Natural killer cell (primary cell): Measurements from ENCODE around the gene BCLAF1. TPM values are rescaled to one million over a fixed set of nuclear protein-coding genes. Genes with fewer than 3 reads are reported as not detected.

Experiments
- ATAC-seq, 3 donors: fragments of 150-1000 bp in 2 of 3; fragments of 200-7000 bp in 1 of 3; cut with Tn5 transposase; 1 replicate in 1 of 3; 2 replicates in 2 of 3; pipeline ENCODE4 v1.10.0; 2021; ENCODE audit warnings: mild to moderate bottlenecking in 2 of 3, moderate library complexity in 2 of 3
- DNase-seq, 2 donors: peaks; one replicate each; pipeline versions ENCODE4 v3.0.0 to v3.0.0-alpha.2; 2013 to 2021; ENCODE audit warnings: mixed read lengths in 1 of 2
- H3K27ac ChIP-seq: one replicate; pipeline ENCODE4 v1.5.1; 2013; ENCODE audit warnings: mild to moderate bottlenecking, low read length
- H3K27me3 ChIP-seq: one replicate; pipeline ENCODE4 v1.6.1; 2013; ENCODE audit warnings: low read length; ENCODE audit not compliant: control insufficient read depth, insufficient read depth
- H3K36me3 ChIP-seq: one replicate; pipeline ENCODE4 v1.6.1; 2013; ENCODE audit warnings: low read length; ENCODE audit not compliant: control insufficient read depth, insufficient read depth
- H3K4me1 ChIP-seq: one replicate; pipeline ENCODE4 v1.6.1; 2013; ENCODE audit warnings: low read length; ENCODE audit not compliant: control insufficient read depth, insufficient read depth
- H3K4me3 ChIP-seq: one replicate; pipeline ENCODE4 v1.5.1; 2013; ENCODE audit warnings: low read length
- H3K9me3 ChIP-seq: one replicate; pipeline ENCODE4 v1.6.1; 2013; ENCODE audit warnings: low read length; ENCODE audit not compliant: control insufficient read depth, insufficient read depth
- H3K27ac Mint-ChIP-seq, 2 donors: one replicate each; pipeline ENCODE4 v1.8.0; 2022; ENCODE audit warnings: mild to moderate bottlenecking in 2 of 2, mixed read lengths in 2 of 2, moderate library complexity in 1 of 2
- H3K27me3 Mint-ChIP-seq, 2 donors: one replicate each; pipeline ENCODE4 v1.8.0; 2022; ENCODE audit warnings: low read depth in 2 of 2, mixed read lengths in 2 of 2
- H3K36me3 Mint-ChIP-seq: one replicate; pipeline ENCODE4 v1.8.0; 2022; ENCODE audit warnings: mixed read lengths
- H3K4me1 Mint-ChIP-seq, 2 donors: one replicate each; pipeline ENCODE4 v1.8.0; 2022; ENCODE audit warnings: mixed read lengths in 2 of 2
- H3K4me3 Mint-ChIP-seq: one replicate; pipeline ENCODE4 v1.8.0; 2022; ENCODE audit warnings: mild to moderate bottlenecking, moderate library complexity, mixed read lengths
- H3K9me3 Mint-ChIP-seq, 2 donors: one replicate each; pipeline ENCODE4 v1.8.0; 2022; ENCODE audit warnings: mixed read lengths in 2 of 2
- WGBS: methylation state at CpG from one replicate; pipeline ENCODE4 v1.1.7; 2013; ENCODE audit warnings: missing lambda C conversion rate; ENCODE audit not compliant: insufficient coverage; 5-methylcytosine and 5-hydroxymethylcytosine counted together
- intact Hi-C: fragments of 100-400 bp; cut with micrococcal nuclease; formaldehyde crosslinking; loops from one replicate; pipeline ENCODE4 v1.14.2; 2022
- total RNA-seq, 4 donors: library from RNA; stranded (reverse); fragments of 120-200 nt in 1 of 4; gene quantifications; one replicate each; pipeline versions ENCODE4 v1.2.3 to v1.2.4, GENCODE V29; 2013 to 2022
- TF ChIP-seq, protein P1 (sequence below): fragments of 200-600 bp; IDR thresholded peaks from one replicate; pipeline ENCODE4 v1.8.0; 2022; ENCODE audit warnings: antibody characterized with exemption

BCLAF1 gene, protein sequence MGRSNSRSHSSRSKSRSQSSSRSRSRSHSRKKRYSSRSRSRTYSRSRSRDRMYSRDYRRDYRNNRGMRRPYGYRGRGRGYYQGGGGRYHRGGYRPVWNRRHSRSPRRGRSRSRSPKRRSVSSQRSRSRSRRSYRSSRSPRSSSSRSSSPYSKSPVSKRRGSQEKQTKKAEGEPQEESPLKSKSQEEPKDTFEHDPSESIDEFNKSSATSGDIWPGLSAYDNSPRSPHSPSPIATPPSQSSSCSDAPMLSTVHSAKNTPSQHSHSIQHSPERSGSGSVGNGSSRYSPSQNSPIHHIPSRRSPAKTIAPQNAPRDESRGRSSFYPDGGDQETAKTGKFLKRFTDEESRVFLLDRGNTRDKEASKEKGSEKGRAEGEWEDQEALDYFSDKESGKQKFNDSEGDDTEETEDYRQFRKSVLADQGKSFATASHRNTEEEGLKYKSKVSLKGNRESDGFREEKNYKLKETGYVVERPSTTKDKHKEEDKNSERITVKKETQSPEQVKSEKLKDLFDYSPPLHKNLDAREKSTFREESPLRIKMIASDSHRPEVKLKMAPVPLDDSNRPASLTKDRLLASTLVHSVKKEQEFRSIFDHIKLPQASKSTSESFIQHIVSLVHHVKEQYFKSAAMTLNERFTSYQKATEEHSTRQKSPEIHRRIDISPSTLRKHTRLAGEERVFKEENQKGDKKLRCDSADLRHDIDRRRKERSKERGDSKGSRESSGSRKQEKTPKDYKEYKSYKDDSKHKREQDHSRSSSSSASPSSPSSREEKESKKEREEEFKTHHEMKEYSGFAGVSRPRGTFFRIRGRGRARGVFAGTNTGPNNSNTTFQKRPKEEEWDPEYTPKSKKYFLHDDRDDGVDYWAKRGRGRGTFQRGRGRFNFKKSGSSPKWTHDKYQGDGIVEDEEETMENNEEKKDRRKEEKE
- total RNA-seq, result 100 to 1,000 TPM; 391 to 582 (median 465) TPM
- 415 TPM for total RNA-seq (2013)

DNA sequence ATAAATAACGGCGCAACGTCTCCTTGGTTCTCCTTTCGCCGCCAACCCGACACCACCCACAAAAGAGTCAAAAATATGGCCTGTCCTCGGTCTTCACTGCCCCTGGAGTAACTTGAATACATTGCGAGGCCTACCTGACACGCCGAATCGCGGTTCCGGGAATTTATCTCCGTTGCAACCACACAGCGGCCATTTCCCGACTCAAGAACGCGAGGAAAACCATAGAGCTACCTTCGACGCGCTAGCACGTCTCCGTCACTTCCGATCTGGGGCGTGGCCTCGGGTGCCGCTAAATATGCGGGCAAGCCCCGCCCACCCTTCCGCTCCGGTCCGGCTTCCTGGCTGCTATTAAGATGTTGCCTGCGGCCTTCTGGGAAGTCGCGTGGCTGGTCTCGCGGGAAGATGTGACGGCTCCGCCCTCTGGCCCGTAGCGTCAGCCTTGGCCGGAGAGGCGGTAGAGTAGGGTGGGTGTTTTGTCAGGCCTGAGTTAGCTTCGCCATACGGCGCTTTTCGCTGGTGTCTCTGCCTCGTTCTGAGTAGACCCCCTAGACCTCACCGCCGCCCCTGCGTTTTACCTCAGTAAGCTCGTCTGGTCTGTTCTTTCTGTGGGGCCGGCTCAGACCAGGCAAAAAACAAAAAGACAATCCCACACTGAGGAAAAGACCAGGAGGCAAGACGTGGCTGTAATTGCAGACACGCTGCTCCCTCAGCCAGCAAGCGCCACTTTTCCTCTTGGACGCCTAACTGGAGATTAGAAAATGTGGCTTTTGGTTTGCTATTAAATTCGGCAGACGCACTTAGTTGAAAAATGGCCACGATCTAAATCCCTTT is at the start of gene BCLAF1:
Gene BCLAF1 (minus strand): TSS at position 268 of the 831 bp plus-strand sequence. CDS start 9,980 bp downstream, outside the sequence.
- Mint-ChIP-seq H3K4me1 (peaks cover 52 to 63% of the 10 kb centered on the region in 2 donors), H3K36me3 (peaks cover 14% of the 10 kb centered on the region), H3K4me3 (peak within 1 kb of the TSS; percentile 98), H3K9me3 (no peaks in the 10 kb centered on the region), H3K27ac (peak within 1 kb of the TSS; percentile 95 to 99), H3K27me3 (no peaks in the 10 kb centered on the region)
- peak within 1 kb of the TSS; percentile 91 for H3K4me3 ChIP-seq
- peak; percentile 99 to 100 for DNase-seq
- no peaks in the 10 kb centered on the region for H3K9me3 ChIP-seq
- H3K36me3 ChIP-seq, result no peaks in the 10 kb centered on the region
- H3K27ac ChIP-seq, result peak within 1 kb of the TSS; percentile 97
- H3K27me3 ChIP-seq, result no peaks in the 10 kb centered on the region
- TF ChIP-seq, protein P1, sequence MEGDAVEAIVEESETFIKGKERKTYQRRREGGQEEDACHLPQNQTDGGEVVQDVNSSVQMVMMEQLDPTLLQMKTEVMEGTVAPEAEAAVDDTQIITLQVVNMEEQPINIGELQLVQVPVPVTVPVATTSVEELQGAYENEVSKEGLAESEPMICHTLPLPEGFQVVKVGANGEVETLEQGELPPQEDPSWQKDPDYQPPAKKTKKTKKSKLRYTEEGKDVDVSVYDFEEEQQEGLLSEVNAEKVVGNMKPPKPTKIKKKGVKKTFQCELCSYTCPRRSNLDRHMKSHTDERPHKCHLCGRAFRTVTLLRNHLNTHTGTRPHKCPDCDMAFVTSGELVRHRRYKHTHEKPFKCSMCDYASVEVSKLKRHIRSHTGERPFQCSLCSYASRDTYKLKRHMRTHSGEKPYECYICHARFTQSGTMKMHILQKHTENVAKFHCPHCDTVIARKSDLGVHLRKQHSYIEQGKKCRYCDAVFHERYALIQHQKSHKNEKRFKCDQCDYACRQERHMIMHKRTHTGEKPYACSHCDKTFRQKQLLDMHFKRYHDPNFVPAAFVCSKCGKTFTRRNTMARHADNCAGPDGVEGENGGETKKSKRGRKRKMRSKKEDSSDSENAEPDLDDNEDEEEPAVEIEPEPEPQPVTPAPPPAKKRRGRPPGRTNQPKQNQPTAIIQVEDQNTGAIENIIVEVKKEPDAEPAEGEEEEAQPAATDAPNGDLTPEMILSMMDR, result no peak
- H3K4me1 ChIP-seq, result peaks cover 40% of the 10 kb centered on the region
- intact Hi-C loops, result loop anchor here (1.0 to 10.0 kb wide), 4 partner anchors 27 to 1425 kb away; partner anchors contain the start of gene MTFR2
- under 1% methylated on average over 60 of the region's 60 CpGs for WGBS
- peak; percentile 68 to 88 (median 74) for ATAC-seq

DNA sequence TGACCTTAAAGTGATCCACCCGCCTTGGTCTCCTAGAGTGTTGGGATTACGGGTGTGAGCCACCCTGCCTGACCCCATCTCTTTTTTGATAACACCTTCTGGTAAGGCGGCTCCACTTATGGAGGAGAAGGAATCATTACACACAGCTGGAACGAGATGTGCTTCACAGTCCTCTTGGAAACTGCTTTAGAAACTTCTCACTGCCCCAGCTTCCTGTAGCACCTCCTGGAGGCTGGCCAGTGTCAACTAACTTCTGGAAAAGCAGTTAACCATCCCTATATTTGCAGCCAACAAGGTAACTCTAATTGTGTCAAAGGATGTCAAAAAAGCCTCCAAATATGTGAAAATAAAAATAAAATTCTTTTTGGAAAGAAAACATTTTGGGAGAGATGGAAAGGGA is 48.8 kb upstream of the BCLAF1 start:
- no peaks in the 10 kb centered on the region for H3K27me3 ChIP-seq
- DNase-seq, result no peak

DNA sequence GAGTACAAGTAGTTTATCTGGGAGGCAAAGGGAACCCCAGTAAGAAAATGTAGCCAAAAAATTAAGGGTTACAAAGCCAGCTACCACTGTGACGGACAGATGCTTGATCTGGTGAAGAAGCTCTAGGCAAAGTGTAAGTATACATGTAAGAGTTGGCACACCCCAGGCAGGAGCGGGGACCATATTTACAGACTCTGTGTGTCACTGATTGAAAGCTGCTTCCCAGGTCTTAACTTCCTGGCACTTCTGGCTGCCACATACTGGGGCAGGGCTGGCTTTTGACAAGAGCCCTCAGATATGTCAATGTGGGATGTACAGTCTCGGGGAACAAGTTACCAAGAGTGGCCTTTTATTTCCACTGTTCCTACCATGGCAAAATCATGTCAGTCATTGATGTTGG is 48.0 kb upstream of the BCLAF1 start:
- Mint-ChIP-seq H3K4me1 (no peaks in the 10 kb centered on the region), H3K27ac (no peak overlapping the region), H3K9me3 (no peaks in the 10 kb centered on the region), H3K36me3 (no peaks in the 10 kb centered on the region), H3K4me3 (no peak overlapping the region), H3K27me3 (no peaks in the 10 kb centered on the region)
- no peak overlapping the region for H3K27ac ChIP-seq
- no peak overlapping the region for H3K4me3 ChIP-seq
- no peaks in the 10 kb centered on the region for H3K4me1 ChIP-seq
- ATAC-seq, result no peak
- H3K27me3 ChIP-seq, result no peaks in the 10 kb centered on the region
- DNase-seq, result no peak
- no peaks in the 10 kb centered on the region for H3K36me3 ChIP-seq
- no peaks in the 10 kb centered on the region for H3K9me3 ChIP-seq
- WGBS, result 90% methylated on average over 3 of the region's 3 CpGs
- TF ChIP-seq, protein P1, result no peak
- intact Hi-C loops, result no loop called here

More for the DNA sequence above, 48.8 kb upstream of the BCLAF1 start:
- no peaks in the 10 kb centered on the region for H3K27me3 Mint-ChIP-seq
- H3K36me3 Mint-ChIP-seq, result no peaks in the 10 kb centered on the region
- no peak for ATAC-seq
- H3K9me3 Mint-ChIP-seq, result no peaks in the 10 kb centered on the region
- H3K27ac Mint-ChIP-seq, result no peak overlapping the region
- no peaks in the 10 kb centered on the region for H3K4me1 ChIP-seq
- no peaks in the 10 kb centered on the region for H3K9me3 ChIP-seq
- intact Hi-C loops, result no loop called here
- TF ChIP-seq, protein P1, result no peak
- H3K4me1 Mint-ChIP-seq, result no peaks in the 10 kb centered on the region
- H3K4me3 Mint-ChIP-seq, result no peak overlapping the region
- no peak overlapping the region for H3K4me3 ChIP-seq
- 84% methylated on average over 3 of the region's 4 CpGs for WGBS
- no peaks in the 10 kb centered on the region for H3K36me3 ChIP-seq
- no peak overlapping the region for H3K27ac ChIP-seq
